HG03159 (cell line): ENCODE results near the gene IFIT3.

Experiments used
- ATAC-seq: cut with Tn5 transposase; IDR thresholded peaks from one replicate; pipeline ENCODE4 v1.9.1; 2021; ENCODE audit warnings: mild to moderate bottlenecking, moderate library complexity; ENCODE audit not compliant: unreplicated experiment

IFIT3 gene

DNA sequence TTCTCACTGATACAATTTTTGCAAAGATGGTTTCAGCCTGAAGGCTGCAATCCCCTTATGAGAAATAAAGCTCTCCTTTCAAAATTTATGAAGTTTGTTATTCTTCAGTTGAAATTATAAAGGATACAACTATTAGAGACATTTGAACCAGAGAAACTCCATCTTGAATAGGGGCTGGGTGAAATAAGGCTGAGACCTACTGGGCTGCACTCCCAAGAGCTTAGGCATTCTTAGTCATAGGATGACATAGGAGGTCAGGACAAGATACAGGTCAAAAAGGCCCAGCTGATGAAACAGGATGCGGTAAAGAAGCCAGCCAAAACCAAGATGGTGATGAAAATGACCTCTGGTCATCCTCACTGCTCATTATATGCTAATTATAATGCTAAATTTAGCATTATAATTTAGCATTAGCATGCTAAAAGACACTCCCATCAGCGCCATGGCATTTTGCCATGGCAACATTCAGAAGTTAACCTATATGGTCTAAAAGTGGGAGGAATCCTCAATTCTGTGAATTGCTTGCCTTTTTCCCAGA is 27.7 kb downstream of the IFIT3 start:
- no peak for ATAC-seq

DNA sequence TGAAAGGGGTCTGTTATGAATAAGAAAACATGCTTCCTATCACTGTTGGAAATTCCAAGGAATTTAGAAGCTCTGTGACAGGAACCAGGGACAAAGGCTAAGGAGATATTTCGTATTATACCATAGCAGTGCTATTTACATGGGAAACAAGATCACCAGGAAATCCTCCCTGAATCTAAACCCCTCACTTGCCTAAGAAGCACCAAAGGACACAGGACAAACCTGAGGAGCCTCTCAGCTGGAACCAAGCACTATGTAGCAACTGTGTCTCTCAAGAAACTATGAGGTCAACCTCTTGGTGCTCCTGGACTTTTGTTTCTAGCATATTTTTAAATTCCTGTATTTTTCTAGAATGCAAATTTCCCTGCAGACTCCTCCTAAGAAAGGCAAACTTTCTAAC is 29.3 kb downstream of the IFIT3 start:
- no peak for ATAC-seq

DNA sequence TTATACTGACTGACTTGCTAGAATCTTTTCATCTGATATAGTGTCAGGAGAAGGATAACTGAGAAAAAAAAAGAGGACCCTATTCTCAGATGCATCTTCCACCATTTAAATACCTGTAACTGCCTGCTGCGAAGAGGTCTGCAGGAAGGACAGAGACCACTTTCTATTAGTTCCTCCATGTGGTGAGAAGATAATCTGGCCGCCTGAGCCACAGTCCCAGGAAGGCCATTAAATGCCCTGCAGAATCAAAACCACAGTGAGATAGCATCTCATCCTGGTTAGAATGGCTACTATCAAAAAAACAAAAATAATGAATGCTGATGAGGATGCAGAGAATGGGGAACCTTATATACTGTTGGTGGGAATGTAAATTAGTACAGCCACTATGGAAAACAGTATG is 30.2 kb downstream of the IFIT3 start:
- ATAC-seq: no peak

DNA sequence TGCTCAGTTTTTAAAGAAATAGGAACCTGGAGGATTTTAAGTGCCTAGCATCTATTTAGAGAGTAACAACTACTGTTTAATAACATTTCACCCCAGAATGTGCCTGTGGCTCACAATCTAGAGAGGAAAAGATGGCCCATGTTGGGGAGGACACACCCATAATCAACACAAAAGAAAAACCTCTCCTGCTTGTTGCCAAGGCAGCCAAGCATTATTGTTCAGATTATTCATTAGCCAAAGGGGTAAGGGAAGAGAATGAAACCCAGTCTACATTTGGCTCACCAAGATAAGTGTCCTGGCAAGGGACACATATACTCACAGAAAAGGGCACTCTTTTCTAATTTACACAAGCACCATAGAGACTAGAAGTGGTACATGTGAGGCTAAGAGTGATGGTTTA is 32.4 kb downstream of the IFIT3 start:
- no peak for ATAC-seq

DNA sequence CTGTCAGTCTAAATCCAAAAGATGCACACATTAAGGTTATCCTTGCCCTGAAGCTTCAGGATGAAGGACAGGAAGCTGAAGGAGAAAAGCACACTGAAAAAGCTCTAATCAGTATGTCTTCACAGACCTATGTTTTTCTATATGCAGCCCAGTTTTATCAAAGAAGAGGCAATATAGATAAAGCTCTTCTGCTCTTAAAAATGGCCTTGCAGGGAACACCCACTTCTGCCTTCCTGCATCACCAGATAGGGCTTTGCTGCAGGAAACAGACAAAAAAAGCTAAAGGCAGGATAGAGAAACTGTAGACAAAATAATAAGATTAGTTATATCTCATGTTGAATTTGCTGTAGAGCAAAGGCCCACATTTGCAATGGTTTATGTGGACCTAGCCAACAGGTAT is 35.1 kb downstream of the IFIT3 start:
- no peak for ATAC-seq

DNA sequence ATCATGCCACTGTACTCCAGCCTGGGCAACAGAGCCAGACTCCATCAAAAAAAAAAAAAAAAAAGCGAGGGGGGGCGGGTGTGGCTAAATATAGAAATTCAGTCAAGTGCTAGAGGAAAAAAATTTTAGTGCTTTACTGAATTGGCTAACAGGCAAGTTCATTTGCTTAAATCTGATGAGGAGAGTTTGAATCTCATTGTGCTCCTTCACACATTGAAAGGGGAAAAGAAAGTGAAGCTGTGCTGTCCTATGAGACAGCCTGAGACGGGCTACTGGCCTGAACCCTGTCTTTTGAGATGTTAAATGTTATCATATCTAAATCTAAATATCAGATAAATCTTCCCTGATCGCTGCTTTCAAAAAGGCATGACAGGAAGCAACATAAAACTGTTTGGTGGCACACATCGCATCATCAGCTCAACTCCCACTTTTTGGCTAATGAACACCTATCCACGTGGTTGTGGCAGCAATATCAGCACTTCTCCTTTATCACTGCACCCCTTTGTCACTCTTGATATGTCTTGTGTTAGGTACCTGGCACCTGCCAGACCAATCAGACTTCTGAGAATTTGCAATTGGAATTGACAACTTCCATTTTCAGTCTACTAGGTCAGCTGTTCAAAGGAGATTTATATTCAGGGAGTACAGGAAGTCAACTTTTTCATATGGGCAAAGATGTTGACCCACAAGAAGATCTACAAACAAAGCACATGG is 36.1 kb downstream of the IFIT3 start:
- ATAC-seq: peak; percentile 45

DNA sequence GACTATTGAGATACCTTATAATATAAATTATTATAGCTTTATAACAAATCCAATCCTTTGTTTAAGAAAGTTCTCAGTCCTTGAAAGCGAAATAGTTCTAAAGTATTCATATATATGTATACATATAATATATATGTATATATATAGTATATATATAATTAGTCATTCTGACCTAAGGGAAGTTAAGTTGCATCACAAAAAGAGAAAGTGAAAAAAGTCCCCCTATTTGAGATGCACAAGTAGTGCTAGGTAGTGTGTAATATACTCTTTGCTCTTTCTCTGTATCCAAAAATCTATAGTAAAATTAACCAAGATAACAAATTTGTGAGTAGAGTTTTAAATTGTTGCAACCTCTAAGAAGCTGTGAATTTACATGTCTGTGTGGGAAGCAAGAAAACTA is 36.7 kb downstream of the IFIT3 start:
- ATAC-seq: peak; percentile 31

DNA sequence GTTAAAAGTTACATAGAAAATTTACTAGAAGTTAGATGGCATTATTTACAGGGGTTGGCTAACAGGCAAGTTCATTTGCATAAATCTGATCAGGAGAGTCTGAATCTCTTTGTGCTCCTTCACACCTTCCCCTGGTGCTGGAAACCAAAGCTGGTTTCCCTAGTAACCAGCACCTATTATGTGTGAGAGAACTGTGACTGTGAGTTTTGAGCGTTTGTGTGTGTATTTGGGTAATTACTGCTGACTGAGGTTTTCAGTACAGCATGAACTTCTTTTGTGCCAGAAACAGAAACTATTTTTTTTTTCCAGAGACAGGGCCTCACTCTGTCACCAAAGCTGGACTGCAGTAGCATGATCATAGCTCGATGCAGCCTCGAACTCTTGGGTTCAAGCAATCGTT is 39.7 kb downstream of the IFIT3 start:
- peak; percentile 69 for ATAC-seq

DNA sequence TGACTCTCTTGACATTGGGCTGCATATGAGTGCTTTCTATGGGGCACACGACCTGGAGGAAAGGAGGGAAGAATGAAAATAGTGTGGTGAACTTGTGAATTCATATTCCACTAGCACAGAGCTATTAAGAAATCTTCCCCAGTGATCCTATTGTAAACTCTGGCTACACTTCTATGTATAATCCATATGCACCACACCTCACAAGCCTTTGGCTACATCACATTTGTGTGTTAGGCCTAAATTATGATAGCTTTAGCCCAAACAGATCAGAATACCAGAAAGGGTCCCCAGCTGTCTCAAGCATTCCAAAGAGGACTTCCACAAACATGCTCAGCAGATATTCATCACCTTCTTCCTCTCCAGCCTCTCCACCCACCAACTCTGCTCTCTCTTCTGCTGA is 40.3 kb downstream of the IFIT3 start:
- no peak for ATAC-seq

DNA sequence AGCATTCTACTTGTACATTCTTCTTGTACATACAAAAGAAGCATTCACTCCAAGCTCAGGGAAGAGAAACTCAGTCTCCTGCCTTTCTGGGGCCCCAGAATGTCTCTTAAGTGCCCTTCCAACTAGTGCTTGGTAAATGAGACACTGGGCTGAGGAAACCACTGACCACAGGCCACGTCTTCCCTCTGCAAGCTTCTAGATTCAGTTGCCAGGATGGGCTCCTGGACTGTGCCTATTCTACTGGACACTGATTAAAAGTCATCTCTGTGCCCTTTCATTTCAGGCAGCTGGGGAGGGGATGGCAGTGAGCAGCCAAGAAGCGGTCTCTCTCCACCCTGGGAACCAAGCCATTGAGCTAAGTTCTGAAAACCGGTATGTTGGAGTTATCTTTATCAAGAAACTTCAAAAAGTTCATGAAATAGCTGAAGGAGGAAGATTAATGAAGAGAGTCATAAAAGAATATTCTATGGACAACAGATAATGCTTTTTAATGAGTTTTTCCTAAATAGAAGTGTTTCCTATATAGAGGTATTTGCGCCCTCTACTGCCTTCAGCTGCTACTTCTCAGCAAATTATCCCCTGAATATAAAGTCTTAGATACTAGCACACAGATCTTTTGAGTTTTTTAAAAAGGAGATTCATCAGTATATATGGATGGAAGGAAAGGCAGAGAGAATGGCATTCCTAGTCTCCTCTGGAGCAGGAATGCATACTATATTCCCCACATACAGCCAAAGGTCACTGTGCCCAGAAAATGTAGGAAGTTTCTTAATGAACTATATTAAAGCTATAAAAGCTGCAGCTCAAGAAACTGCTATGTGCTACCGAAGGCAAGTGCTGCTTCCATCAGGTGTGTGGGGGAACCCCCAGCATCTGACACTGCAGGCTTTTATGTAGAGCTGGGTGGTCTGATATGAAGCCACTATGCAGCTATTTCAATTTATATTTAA is 41.6 kb downstream of the IFIT3 start:
- ATAC-seq: no peak

DNA sequence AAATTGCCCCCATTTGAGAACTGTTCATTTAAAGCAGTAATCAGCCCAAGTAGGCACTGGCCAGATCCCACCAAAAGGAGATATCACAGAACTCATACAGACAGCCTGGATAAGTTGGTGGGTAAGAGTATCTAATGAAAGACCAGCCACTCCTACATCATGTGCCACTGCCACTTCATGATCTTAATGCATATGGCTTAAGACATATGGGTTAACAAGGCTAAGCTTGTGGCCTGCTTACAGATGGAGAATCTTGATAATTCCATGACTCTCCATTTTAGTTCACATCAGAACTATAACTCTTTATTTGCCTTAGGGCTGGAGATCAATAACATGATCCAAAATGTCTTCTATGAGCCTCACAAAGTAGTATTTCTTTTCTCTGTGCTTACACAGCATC is 43.3 kb downstream of the IFIT3 start:
- no peak for ATAC-seq

DNA sequence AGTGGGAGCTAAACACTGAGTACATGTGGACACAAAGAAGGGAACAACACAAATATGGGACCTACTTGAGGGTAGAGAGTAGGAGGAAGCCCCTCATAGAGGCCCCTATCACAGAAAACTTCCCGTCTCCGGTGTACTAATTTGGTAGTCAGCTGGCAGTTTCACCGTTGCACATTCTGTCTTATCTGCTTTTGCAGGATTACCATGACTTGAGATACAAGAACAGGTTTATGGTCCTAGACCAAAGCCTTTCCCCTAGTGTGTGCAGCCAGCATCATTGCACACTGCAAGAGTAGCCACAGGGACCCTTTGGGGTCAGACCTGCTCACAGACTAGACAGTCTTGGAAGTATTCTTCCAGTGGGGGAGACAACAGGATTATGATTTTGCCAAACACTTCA is 44.2 kb downstream of the IFIT3 start:
- ATAC-seq: no peak

DNA sequence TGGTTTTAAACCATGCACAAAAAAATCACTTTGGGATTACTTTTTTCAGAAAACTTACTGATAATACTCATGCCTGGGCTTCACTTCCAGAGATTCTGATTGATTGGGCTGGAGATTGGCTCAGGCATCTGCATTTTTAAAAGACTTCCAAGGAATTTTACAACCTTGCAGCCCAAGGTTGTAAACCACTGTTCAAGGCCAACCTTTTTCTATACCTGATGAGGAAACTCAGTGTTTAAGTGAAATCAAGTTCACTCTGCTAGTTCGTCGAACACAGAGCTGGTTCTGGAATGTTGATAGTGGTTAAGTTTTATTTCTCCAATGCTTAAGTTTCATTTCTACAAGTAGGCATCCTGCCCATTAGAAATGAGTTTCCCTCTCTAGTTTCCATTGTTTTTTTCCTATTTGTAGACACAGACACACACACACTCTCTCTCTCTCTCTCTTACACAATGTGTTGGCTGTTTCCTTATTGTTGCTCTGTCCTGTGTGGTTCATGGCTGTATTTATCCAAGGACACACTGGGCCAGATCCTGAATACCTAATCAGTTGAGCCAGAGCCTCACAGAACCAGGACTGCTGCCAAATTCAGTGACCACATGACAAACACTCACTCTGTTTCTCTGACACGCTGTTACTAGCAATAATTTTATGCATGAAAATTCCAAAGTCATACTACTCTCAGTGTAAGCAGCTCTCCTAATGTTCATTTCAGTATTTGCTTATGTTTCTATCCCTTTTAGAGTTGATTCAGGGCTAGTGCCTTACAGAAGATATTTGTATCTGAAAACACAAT is 46.3 kb downstream of the IFIT3 start:
- ATAC-seq: no peak

DNA sequence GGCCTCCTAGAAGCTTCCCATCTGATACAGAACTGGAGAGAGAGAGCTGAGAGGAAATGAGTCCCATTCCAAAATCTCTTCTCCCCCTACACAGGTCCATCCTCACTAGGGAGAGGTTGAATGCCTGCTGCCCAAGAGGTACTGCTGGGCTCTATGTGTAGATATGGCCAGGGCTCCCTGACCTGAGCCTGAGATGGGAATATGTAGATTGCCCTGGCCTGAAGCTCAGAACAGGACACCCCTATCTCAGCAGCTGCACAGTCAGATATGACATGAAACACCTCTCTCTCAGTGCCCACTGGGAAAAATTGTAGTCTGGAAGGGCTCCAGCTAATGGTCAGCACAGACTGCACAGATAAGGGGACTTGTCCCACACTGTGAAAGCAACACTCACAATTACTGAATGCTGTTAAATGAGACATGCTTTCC is 46.9 kb downstream of the IFIT3 start:
- ATAC-seq: no peak

DNA sequence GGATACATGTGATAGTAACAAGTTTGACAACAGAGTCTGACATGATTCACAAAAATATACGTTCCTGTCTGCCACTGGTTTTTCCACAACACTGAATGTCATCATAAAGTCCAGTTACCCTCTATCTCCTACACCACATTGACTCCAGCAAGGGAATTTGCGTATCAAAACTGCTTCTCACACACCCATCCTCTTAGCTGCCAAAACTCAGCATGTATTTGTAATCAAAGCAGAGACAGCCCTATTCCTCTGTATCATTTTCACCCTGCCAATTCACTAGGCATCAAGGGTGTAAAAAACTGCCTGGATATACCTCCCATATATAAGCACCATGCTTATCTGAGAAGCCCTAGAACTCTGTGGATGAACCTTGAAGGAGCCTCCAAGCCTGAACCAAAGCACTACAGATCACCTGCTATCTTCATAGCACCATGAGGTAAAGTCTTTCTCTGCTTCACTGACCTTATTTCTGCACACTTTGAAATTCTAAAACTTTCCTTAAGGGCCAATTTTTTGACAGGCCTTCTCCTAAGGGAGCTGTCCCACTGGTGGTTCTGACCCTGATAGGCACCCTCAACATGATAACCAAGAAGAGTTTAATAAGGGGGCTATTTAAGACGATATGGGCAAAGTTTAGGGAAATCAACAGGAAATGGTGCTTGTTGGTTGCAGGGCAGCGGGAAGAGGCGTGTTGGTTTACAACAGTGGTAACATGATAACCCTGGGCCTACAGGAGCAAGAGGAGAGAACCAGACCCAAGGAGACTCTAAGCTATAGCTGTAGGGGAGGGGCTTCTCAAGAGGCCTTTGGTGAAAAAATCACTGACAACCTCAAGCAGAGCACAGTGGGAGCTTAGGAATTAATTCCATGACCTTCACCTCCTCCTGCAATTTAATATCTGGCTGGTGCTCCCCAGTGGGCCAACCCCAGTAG is 50.2 kb downstream of the IFIT3 start, which contains the start of gene IFIT1B:
Gene IFIT1B, plus strand, starts transcription at position 352 of the 933 bp plus-strand sequence. Its CDS starts 80 bp downstream, at position 432.
- ATAC-seq: no peak

DNA sequence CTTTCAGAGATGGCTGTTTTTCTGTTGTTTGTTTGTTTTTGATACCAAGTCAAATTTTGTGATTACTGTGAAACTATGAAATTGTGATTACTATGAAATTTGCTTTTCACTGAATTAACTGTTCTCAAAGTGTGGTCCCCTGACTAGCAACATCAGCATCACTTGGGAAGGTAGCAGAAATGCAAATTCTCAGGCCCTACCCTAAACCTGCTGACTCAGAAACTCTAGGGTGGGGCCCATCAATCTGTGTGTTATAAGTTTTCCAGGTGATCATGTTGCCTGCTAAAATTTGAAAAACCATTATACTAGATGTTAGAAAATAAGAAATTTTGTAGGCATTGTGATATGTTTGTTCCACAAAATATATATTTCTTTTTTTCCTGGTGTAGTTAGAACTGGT is 51.3 kb downstream of the IFIT3 start:
- ATAC-seq: no peak

DNA sequence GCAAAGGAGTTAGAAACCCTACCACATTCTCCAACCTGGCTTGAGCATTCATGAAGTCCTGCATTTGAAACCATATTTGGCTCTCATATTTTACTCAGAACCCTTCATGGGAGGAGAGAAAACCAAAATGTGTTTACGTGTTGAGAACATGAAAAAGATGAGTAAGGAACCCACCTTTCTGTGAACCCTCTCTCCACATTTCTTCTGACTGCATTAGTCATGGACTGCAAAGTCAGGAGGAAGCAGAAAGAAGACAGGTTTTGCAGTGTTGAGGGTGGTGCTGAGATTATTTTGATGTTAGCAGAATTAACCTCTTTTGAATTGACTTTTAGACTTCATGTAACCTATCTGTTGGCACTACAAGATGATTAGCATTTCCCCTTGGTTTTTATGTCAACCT is 55.0 kb downstream of the IFIT3 start:
- no peak for ATAC-seq

DNA sequence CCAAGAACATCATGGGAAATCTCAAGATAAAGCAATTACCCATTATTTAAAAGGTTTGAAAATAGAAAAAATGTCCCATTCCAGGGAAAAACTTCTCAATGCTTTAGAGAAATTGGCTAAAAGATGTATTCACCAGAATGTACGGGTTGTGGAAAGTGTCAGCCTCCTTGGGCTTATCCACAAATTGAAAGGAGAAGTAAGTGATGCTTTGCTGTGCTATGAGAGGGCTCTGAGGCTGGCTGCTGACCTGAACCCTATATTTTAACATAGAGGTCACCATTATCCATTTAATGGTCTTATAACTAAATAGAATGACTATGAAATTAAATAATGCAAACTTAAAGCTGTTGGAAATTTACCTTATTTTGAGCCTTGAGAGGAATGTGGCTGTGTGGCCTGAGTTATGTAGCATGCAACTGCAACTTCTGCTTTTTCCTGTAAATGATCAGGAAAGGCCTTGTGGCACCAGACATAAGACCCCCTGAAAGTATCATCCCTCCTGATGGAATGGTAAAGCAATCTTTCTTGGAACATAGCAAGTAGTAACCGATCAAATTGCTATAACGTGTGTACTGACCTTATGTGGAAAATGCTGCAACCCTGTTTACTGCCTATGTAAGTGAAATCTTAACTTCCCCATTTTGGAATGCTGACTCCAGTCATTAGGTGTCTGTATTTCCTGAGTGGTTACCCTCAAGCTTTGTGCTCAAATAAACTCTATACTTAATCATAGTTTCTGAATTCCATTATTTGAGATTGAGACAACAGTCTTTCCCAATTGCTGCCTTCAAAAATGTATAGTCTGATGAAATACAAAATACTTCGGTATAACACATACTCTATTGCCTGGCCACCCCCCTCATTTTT is 56.9 kb downstream of the IFIT3 start:
- ATAC-seq: no peak

DNA sequence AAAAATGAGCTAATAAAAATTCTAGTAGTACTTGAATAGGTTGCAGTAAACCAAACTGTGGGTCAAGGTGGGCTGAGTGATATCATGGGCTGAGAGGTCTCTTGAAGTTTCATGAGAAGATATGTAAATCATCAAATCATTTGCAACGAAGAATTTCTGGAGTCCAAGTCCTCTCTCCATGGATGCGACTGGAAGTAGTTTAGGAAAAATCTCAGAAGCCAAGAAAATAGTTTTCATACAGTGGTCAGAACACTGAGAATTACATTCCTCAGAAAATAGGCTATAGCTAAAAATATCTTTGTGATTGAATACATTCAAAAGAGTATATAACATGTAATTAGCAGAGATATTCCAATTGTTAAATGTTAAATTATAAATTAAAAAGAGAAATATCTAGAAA is 61.0 kb downstream of the IFIT3 start:
- no peak for ATAC-seq
